GM12878 (cell line): ENCODE data around the gene EHD2. TPM values are rescaled to one million over a fixed set of nuclear protein-coding genes. Genes with fewer than 3 reads are reported as not detected.

Experiments
- ATAC-seq: fragments of 200-7000 bp; cut with Tn5 transposase; 3 replicates; pipeline ENCODE4 v1.9.1; 2020; ENCODE audit warnings: mild to moderate bottlenecking, moderate library complexity
- BruUV-seq: library from RNA; stranded (reverse); fragments of 400-500 nt; replicated peaks from 2 replicates; lab custom pipeline; 2021; lab: Mats Ljungman, UMichigan
- CTCF ChIA-PET: fragments of 300-600 bp; sonication (Branson Sonifier 250); formaldehyde crosslinking; extraction: SDS; loops from one replicate; lab custom pipeline; 2021; ENCODE audit warnings: inconsistent platforms; lab: Yijun Ruan, JAX
- POLR2A ChIA-PET: fragments of 350-600 bp; formaldehyde crosslinking; extraction: SDS; loops from one replicate; lab custom pipeline; 2021; ENCODE audit warnings: inconsistent platforms; lab: Charles Lee
- RAD21 ChIA-PET: fragments of 300-600 bp; sonication (Branson Sonifier 250); formaldehyde crosslinking; loops from one replicate; lab custom pipeline; 2023; ENCODE audit warnings: antibody characterized with exemption; ENCODE audit not compliant: unreplicated experiment; lab: Charles Lee
- SMC1A ChIA-PET: fragments of 300-600 bp; sonication (Branson Sonifier 250); formaldehyde crosslinking; loops from one replicate; lab custom pipeline; 2023; ENCODE audit not compliant: unreplicated experiment, uncharacterized antibody; lab: Charles Lee
- DNase-seq: peaks from one replicate; pipeline ENCODE4 v3.0.0-alpha.2; 2011; ENCODE audit warnings: low read depth, low spot score
- FAIRE-seq: peaks from 3 replicates; lab custom pipeline; 2011; peaks lifted over from hg19 to GRCh38; lab: Jason Lieb, UNC
- H2AFZ ChIP-seq: 2 replicates; pipeline ENCODE4 v1.6.0; 2011; ENCODE audit warnings: low read depth, low read length, control low read depth; ENCODE audit not compliant: control insufficient read depth
- H3K27ac ChIP-seq: 2 replicates; pipeline ENCODE4 v1.5.1; 2011; ENCODE audit warnings: control low read depth; ENCODE audit not compliant: control insufficient read depth, insufficient read depth
- H3K27me3 ChIP-seq, 2 experiments: replicated peaks in 1 of 2; 2 replicates each; pipeline versions ENCODE4 v1.6.0 to v1.6.1; 2011; ENCODE audit warnings: low read length in 1 of 2; ENCODE audit not compliant: control insufficient read depth in 2 of 2, insufficient read depth in 2 of 2
- H3K36me3 ChIP-seq, 2 experiments: 2 replicates each; pipeline ENCODE4 v1.5.1; 2011; ENCODE audit warnings: low read length in 1 of 2; ENCODE audit not compliant: control insufficient read depth in 2 of 2, insufficient read depth in 2 of 2
- H3K4me1 ChIP-seq: 2 replicates; pipeline ENCODE4 v1.6.1; 2011; ENCODE audit warnings: mild to moderate bottlenecking, low read length, moderate library complexity, mixed read lengths; ENCODE audit not compliant: control insufficient read depth, insufficient read depth
- H3K4me2 ChIP-seq: 2 replicates; pipeline ENCODE4 v1.6.0; 2011; ENCODE audit warnings: control low read depth; ENCODE audit not compliant: control insufficient read depth, insufficient read depth
- H3K4me3 ChIP-seq: fragments of 200-600 bp; sonication (generic); 2 replicates; pipeline ENCODE4 v1.5.1; 2016
- H3K79me2 ChIP-seq: 2 replicates; pipeline ENCODE4 v1.6.0; 2011; ENCODE audit warnings: low read length; ENCODE audit not compliant: control insufficient read depth, insufficient read depth
- H3K9ac ChIP-seq: 2 replicates; pipeline ENCODE4 v1.8.0; 2011; ENCODE audit warnings: low read length, control low read depth, mixed read lengths; ENCODE audit not compliant: control insufficient read depth, insufficient read depth
- H3K9me3 ChIP-seq: replicated peaks from 3 replicates; pipeline ENCODE4 v1.5.1; 2011; ENCODE audit warnings: mild to moderate bottlenecking, low read length; ENCODE audit not compliant: control insufficient read depth, insufficient read depth
- H4K20me1 ChIP-seq: 2 replicates; pipeline ENCODE4 v1.6.0; 2011; ENCODE audit not compliant: control insufficient read depth, insufficient read depth
- BRCA1 ChIP-seq: IDR thresholded peaks from 2 replicates; pipeline ENCODE4 v1.6.1; 2011; ENCODE audit warnings: low read depth, low read length, improper control_type of control experiment
- CREM ChIP-seq: IDR thresholded peaks from 2 replicates; pipeline ENCODE4 v1.6.1; 2014; ENCODE audit warnings: antibody characterized with exemption, low read depth
- IKZF1 ChIP-seq: fragments of 450-650 bp; conservative IDR thresholded peaks from 2 replicates; pipeline ENCODE4 v1.6.1; 2017; ENCODE audit warnings: antibody characterized with exemption, mild to moderate bottlenecking
- PAX8 ChIP-seq: fragments of 450-650 bp; IDR thresholded peaks from 2 replicates; pipeline ENCODE4 v1.6.1; 2017; ENCODE audit warnings: mild to moderate bottlenecking, moderate library complexity
- SMARCA5 ChIP-seq: fragments of 450-650 bp; IDR thresholded peaks from 2 replicates; pipeline ENCODE4 v1.6.1; 2017; ENCODE audit warnings: mild to moderate bottlenecking
- SRF ChIP-seq, 2 experiments: IDR thresholded peaks; 2 replicates each; pipeline ENCODE4 v1.6.1; 2011; ENCODE audit warnings: low read depth in 2 of 2, low read length in 2 of 2, mild to moderate bottlenecking in 1 of 2, moderate library complexity in 1 of 2
- TAF1 ChIP-seq: IDR thresholded peaks from 2 replicates; pipeline ENCODE4 v1.6.1; 2011; ENCODE audit warnings: mild to moderate bottlenecking, low read depth, low read length, borderline replicate concordance
- ZNF274 ChIP-seq: IDR thresholded peaks from one replicate; pipeline ENCODE4 v1.8.0; 2011; ENCODE audit not compliant: insufficient read length, insufficient read depth
- WGBS: methylation state at CpG from one replicate; pipeline ENCODE4 v1.1.6; 2016; ENCODE audit warnings: low lambda C conversion rate; ENCODE audit not compliant: insufficient replicate concordance, insufficient coverage; ENCODE audit errors: missing lambda C conversion rate; 5-methylcytosine and 5-hydroxymethylcytosine counted together
- in situ Hi-C: fragments of 300-500 bp; cut with MboI; formaldehyde crosslinking; loops from 9 replicates; pipeline ENCODE4 v1.14.3; 2018; ENCODE audit warnings: mixed read lengths
- intact Hi-C: fragments of 100-400 bp; cut with micrococcal nuclease; formaldehyde crosslinking; loops from one replicate; pipeline ENCODE4 v1.14.2; 2022; ENCODE audit not compliant: unreplicated experiment
- polyA plus RNA-seq, 11 experiments: library from polyadenylated mRNA; depleted of rRNA in 4 of 11; unstranded in 6 of 11; stranded (reverse) in 5 of 11; fragments of >200 nt; fragmentation: Nextera tagmentation in 4 of 11; fragmentation: Illumina TruSeq in 1 of 11; extraction: Ambion mirVana in 4 of 11; extraction: Trizol in 1 of 11; gene quantifications; 1 replicate in 1 of 11; 2 replicates in 10 of 11; pipeline versions ENCODE4 v1.2.1 to v1.2.3, GENCODE V29; 2011 to 2016; ENCODE audit warnings: inconsistent platforms in 2 of 11, missing spikeins in 2 of 11, low read depth in 1 of 11
- total RNA-seq, 4 experiments: library from RNA; depleted of rRNA in 3 of 4; stranded (reverse); fragments of >200 nt in 3 of 4; fragmentation: Illumina TruSeq in 1 of 4; extraction: Trizol in 1 of 4; gene quantifications; 2 replicates each; pipeline versions ENCODE4 v1.2.1 to v1.2.3, GENCODE V29; 2013 to 2021
- TF ChIP-seq, protein P1 (sequence below): IDR thresholded peaks from 2 replicates; pipeline ENCODE4 v1.6.1; 2011; ENCODE audit warnings: borderline replicate concordance, low read depth, mild to moderate bottlenecking, moderate library complexity, mixed read lengths, low read length; ENCODE audit not compliant: insufficient read depth; ENCODE audit errors: extremely low read length
- TF ChIP-seq, protein P2 (sequence below): fragments of 450-650 bp; IDR thresholded peaks from 2 replicates; pipeline ENCODE4 v1.6.1; 2016; ENCODE audit warnings: mild to moderate bottlenecking, moderate library complexity, borderline replicate concordance
- TF ChIP-seq, protein P3 (sequence below): fragments of 150-350 bp; IDR thresholded peaks from 2 replicates; pipeline ENCODE4 v1.6.1; 2016; ENCODE audit warnings: low read depth, low read length
- TF ChIP-seq, protein P4 (sequence below): fragments of 450-650 bp; IDR thresholded peaks from 2 replicates; pipeline ENCODE4 v1.6.1; 2016; ENCODE audit warnings: mild to moderate bottlenecking

The EHD2 gene
- total and polyA plus RNA-seq, 10 of the 15 experiments (the other 5 are each of a cell fraction or from before 2014, with no cell fraction given), result 0.12 to 0.24 (median 0.23) TPM; not detected in 7

DNA sequence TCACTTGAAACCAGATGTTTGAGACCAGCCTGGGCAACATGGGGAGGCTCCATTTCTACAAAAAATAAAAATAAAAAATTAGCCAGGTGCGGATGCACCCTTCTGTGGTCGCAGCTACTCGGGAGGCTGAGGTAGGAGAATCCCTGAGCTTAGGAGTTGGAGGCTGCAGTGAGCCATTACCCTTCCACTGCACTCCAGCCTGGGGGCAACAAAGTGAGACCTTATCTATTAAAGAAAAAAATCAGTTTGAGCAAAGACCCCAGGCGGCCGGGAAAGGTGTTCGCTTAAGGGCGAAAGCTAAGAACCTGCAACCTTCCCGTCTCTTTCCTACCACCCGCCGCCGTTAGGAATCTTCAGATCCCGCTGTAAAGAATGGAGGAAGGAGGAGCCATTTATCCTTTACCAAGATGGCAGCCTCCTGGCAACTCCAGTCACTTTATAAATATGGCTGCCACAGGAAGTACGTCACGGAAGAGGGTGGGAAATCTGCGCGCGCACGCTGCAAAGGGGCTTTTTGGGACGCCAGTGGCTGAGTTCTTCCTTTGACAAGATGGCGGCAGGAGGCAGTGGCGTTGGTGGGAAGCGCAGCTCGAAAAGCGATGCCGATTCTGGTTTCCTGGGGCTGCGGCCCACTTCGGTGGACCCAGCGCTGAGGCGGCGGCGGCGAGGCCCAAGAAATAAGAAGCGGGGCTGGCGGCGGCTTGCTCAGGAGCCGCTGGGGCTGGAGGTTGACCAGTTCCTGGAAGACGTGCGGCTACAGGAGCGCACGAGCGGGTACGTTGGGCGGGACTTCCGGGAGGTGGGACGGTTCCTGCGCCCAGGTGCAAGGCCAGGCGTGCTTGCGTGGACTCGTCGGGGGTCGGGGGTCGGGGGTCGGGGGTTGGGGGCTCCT lies 32.0 kb downstream of the EHD2 start, which contains the start of gene NOP53:
NOP53 (plus strand) TSS at position 537 of the 892 bp plus-strand sequence; CDS start at position 551, 14 bp downstream.
- Histone ChIP-seq H3K4me2 (peak within 1 kb of the TSS; percentile 76), H3K27me3 (no peaks in the 10 kb centered on the region), H3K4me3 (peak within 1 kb of the TSS; percentile 92), H3K9me3 (no peaks in the 10 kb centered on the region), H2AFZ (peak within 1 kb of the TSS; percentile 55), H3K79me2 (peaks cover 28% of the 10 kb centered on the region), H3K4me1 (peaks cover 16% of the 10 kb centered on the region), H3K9ac (peak within 1 kb of the TSS; percentile 91), H3K36me3 (peaks cover 3% of the 10 kb centered on the region in 2 experiments; a peak in 3 of 4 replicates), H4K20me1 (no peaks in the 10 kb centered on the region), H3K27ac (peak within 1 kb of the TSS; percentile 95)
- peak; percentile 93 for DNase-seq
- FAIRE-seq, result peak; percentile 92
- ChIA-PET CTCF (interaction anchor here (0.7 to 4.1 kb wide), 7 partner anchors 21 to 308 kb away, joined by 3 to 15 read pairs (median 4); partner anchors contain the start of gene EHD2), SMC1A (interaction anchor here (0.7 to 1.3 kb wide), 2 partner anchors 12 to 309 kb away, joined by 3 read pairs; no protein-coding TSS in a partner anchor), POLR2A (interaction anchor here (1.1 kb wide), 1 partner anchor 310 kb away, joined by 4 read pairs; no protein-coding TSS in a partner anchor), RAD21 (interaction anchor here (1.0 to 1.5 kb wide), 2 partner anchors 33 to 396 kb away, joined by 3 to 4 read pairs; partner anchors contain the start of gene DHX34)
- peak; percentile 79 for ATAC-seq
- in situ Hi-C loops, result no loop called here
- intact Hi-C loops, result no loop called here
- 1% methylated on average over 44 of the region's 53 CpGs for WGBS
- BruUV-seq, result TSS peak; percentile 94
- TF ChIP-seq TAF1, result peak; percentile 93; the same call in 1 of the 2 replicates
- TF ChIP-seq, protein P1, sequence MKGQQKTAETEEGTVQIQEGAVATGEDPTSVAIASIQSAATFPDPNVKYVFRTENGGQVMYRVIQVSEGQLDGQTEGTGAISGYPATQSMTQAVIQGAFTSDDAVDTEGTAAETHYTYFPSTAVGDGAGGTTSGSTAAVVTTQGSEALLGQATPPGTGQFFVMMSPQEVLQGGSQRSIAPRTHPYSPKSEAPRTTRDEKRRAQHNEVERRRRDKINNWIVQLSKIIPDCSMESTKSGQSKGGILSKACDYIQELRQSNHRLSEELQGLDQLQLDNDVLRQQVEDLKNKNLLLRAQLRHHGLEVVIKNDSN, result no peak
- TF ChIP-seq, protein P2, sequence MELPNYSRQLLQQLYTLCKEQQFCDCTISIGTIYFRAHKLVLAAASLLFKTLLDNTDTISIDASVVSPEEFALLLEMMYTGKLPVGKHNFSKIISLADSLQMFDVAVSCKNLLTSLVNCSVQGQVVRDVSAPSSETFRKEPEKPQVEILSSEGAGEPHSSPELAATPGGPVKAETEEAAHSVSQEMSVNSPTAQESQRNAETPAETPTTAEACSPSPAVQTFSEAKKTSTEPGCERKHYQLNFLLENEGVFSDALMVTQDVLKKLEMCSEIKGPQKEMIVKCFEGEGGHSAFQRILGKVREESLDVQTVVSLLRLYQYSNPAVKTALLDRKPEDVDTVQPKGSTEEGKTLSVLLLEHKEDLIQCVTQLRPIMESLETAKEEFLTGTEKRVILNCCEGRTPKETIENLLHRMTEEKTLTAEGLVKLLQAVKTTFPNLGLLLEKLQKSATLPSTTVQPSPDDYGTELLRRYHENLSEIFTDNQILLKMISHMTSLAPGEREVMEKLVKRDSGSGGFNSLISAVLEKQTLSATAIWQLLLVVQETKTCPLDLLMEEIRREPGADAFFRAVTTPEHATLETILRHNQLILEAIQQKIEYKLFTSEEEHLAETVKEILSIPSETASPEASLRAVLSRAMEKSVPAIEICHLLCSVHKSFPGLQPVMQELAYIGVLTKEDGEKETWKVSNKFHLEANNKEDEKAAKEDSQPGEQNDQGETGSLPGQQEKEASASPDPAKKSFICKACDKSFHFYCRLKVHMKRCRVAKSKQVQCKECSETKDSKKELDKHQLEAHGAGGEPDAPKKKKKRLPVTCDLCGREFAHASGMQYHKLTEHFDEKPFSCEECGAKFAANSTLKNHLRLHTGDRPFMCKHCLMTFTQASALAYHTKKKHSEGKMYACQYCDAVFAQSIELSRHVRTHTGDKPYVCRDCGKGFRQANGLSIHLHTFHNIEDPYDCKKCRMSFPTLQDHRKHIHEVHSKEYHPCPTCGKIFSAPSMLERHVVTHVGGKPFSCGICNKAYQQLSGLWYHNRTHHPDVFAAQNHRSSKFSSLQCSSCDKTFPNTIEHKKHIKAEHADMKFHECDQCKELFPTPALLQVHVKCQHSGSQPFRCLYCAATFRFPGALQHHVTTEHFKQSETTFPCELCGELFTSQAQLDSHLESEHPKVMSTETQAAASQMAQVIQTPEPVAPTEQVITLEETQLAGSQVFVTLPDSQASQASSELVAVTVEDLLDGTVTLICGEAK, result peak; percentile 91
- no peak for TF ChIP-seq SRF (IDR thresholded peaks at IDR 0.05; ENCODE audit: low read depth in 2 of 2, low read length in 2 of 2)
- peak; percentile 87 for TF ChIP-seq IKZF1
- no peak for TF ChIP-seq SMARCA5
- TF ChIP-seq, protein P3, sequence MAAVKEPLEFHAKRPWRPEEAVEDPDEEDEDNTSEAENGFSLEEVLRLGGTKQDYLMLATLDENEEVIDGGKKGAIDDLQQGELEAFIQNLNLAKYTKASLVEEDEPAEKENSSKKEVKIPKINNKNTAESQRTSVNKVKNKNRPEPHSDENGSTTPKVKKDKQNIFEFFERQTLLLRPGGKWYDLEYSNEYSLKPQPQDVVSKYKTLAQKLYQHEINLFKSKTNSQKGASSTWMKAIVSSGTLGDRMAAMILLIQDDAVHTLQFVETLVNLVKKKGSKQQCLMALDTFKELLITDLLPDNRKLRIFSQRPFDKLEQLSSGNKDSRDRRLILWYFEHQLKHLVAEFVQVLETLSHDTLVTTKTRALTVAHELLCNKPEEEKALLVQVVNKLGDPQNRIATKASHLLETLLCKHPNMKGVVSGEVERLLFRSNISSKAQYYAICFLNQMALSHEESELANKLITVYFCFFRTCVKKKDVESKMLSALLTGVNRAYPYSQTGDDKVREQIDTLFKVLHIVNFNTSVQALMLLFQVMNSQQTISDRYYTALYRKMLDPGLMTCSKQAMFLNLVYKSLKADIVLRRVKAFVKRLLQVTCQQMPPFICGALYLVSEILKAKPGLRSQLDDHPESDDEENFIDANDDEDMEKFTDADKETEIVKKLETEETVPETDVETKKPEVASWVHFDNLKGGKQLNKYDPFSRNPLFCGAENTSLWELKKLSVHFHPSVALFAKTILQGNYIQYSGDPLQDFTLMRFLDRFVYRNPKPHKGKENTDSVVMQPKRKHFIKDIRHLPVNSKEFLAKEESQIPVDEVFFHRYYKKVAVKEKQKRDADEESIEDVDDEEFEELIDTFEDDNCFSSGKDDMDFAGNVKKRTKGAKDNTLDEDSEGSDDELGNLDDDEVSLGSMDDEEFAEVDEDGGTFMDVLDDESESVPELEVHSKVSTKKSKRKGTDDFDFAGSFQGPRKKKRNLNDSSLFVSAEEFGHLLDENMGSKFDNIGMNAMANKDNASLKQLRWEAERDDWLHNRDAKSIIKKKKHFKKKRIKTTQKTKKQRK, result no peak
- TF ChIP-seq PAX8, result no peak
- TF ChIP-seq BRCA1, result no peak
- TF ChIP-seq, protein P4, sequence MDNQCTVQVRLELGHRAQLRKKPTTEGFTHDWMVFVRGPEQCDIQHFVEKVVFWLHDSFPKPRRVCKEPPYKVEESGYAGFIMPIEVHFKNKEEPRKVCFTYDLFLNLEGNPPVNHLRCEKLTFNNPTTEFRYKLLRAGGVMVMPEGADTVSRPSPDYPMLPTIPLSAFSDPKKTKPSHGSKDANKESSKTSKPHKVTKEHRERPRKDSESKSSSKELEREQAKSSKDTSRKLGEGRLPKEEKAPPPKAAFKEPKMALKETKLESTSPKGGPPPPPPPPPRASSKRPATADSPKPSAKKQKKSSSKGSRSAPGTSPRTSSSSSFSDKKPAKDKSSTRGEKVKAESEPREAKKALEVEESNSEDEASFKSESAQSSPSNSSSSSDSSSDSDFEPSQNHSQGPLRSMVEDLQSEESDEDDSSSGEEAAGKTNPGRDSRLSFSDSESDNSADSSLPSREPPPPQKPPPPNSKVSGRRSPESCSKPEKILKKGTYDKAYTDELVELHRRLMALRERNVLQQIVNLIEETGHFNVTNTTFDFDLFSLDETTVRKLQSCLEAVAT, result peak; percentile 16
- peak; percentile 97 for TF ChIP-seq CREM
- TF ChIP-seq ZNF274, result no peak
